Measurements from ENCODE around the gene MILR1. TPM values are rescaled to one million over a fixed set of nuclear protein-coding genes. Genes with fewer than 3 reads are reported as not detected.
"Not testable (repeated sequence)": the region's sequence is repeated elsewhere in the genome, so short reads cannot be mapped to it uniquely, and the experiment has no call there.

The MILR1 gene
- total RNA-seq, 1 experiment from 2014 or later: 1.4 TPM

- no peak for DNase-seq (ENCODE audit: low spot score)
Observed at GRCh38 chr17:64470625-64471024, 21.7 kb downstream of the MILR1 start.

GRCh38 chr17:64471440-64471839 lies 22.5 kb downstream of the MILR1 start:
- DNase-seq (ENCODE audit: low spot score): no peak

DNA sequence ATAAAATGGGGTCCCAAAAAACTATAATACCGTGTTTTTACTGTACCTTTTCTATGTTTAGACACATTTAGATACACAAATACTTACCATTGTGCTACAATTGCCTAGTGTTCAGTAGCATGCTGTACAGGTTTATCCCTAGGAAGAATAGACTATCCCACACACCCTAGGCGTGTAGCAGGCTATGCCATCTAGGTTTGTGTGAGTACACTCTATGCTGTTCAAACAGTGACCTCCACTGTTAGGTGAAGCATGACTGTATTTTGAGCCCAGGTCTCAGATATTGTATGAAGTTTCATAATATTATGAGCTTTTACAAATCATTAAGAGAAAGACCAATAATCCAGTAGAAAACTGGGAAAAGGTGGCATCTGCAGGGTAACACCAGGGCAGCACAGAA lies 23.6 kb downstream of the MILR1 start:
- DNase-seq (ENCODE audit: low spot score): no peak

DNA sequence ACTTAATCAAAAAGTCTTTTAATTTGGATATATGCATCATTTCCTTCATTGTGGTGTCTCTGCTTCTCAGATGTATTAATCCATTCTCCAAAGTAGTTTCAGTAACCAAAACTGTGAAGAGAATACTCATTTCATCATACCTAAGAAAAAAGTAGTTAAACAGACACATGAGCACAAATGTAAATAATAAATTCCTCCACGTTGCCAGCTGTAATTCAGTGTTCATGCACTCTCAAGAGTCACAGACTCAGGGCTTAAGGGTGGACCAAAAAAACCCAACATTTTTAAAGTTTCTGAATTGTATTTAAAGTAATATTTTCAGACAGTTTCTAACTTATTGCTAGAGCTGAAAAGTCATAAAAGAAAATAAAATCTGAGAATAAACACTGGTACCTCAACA lies 28.9 kb downstream of the MILR1 start:
- DNase-seq (ENCODE audit: low spot score): no peak

- no peak for DNase-seq (ENCODE audit: low spot score)
Observed at GRCh38 chr17:64480951-64481350, 32.0 kb downstream of the MILR1 start.

DNA sequence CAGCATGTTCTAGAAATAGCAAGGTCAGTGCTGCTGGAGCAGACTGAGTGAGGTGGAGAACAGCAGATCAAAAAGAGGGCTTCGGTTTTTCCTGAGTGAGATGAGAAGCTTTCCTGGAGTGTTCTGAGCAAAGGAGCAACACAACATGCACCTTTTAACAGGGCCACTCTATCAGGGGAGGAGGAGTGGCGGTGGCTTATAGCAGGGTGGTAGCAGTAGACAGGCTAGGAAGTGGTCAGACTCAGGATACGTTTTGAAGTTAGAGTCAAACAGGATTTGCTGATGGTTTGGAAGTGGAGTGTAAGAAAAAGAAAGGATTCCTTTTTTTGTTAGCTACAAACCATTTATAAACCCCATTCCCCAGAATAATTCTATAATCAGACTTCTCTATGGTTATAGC lies 35.5 kb downstream of the MILR1 start:
- DNase-seq (ENCODE audit: low spot score): no peak

GRCh38 chr17:64488301-64488700 lies 39.4 kb downstream of the MILR1 start:
- DNase-seq (ENCODE audit: low spot score): no peak

- peak; percentile 50 for DNase-seq (ENCODE audit: low spot score)
Observed at GRCh38 chr17:64491034-64491860, 42.3 kb downstream of the MILR1 start.

- no peak for DNase-seq (ENCODE audit: low spot score)
Observed at GRCh38 chr17:64491994-64492393, 43.1 kb downstream of the MILR1 start.

DNA sequence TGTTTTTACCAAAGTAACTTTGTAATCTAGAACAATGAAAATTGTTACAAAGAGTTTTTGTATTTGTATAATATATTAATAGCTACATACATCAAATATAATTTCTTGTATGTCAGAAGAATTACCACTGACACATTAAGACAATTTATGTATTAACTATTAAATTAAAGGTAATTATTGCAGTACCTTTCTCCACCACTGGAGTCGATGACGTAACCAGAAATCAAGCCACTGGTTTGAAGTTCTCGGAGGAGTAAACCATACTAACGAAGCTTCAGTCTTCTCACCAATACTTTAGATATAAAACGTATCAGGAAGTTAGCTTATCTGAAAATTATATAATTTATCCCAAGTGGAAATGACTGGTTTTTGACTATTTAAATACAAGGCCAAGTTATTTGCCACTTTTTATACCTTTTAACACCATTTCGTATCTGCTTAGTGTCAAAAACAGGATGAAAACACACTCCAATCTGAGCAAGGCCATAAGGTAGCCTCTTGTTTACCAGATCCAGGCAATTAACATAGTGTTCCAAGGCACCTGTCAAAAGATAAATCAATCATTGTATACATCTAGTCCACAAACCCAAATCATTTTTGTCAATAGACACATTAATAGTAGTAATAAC lies 43.7 kb downstream of the MILR1 start:
- DNase-seq (ENCODE audit: low spot score): no peak

DNA sequence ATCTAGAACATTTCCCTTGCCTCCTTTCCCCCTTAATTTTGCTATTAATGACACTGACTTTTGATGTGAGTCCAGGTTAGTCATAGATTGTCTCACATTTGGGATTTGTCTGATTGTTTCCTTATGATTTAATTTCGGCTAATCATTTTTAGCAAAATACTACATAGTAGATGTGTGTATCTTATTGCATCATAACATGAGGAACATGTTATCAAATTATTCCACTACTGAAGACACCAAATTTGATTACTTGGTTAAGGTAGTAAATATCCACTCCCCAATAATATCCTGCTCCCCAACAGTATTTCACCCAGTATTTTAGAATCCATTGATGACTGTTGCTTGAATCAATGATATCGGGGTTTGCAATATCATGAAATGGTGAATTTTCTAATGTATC lies 45.2 kb downstream of the MILR1 start:
- DNase-seq (ENCODE audit: low spot score): no peak

DNA sequence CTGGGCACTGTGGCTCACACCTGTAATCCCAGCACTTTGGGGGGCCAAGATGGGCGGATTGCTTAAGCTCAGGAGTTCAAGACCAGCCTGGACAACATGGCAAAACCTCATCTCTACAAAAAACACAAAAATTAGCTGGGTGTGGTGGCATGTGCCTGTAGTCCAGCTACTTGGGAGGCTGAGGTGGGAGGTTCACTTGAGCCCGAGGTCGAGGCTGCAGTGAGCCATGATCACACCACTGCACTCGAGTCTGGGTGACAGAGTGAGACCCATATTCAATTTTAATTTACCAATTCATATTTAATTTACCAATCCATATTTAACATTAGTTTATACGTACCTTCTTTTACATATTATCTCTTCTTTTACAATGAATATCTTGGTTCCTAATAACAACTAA lies 46.4 kb downstream of the MILR1 start:
- not testable (repeated sequence) for DNase-seq (ENCODE audit: low spot score)

- no peak for DNase-seq (ENCODE audit: low spot score)
Observed at GRCh38 chr17:64496348-64496785, 47.5 kb downstream of the MILR1 start.

DNA sequence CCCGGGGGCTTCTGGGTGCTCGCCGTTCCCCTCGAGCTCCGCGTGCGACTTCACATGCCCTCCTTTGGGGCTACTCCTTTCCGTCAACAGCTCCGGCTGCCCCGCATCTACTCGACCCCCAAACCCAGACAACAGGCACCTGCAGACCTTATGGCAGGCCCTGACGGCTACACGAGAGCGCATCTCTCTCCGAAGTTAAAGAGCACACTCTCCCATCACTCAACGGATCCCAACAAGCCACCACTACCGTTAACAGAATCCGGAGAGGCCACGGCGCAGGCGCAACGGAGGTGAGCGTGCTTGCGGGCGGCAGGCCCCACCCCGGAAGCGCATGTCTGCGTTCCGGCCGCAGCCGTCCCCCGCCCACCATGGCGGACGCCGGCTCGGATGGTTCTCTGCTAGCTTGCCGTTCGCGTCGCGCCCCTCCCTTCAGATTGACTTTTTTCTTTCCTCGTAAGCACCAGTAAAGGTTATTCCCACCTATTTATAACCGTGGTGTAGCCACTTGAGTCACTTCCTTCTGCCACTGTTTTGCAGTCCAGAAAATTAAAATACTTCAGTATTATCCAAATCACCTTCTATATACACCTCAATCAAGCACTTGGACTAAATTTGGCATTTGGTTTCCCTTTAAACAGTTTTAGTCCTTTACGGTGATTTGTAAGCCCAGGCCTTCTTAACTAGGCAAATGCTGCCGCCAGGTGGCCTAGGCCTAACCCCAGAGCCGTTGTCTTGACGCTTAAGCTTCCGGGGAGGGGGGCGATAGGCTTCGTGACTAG lies 48.1 kb downstream of the MILR1 start, which contains the start of gene POLG2:
TSS of gene POLG2 (minus strand) at position 269 of the 779 bp plus-strand sequence. CDS start at position 183, 86 bp downstream.
- DNase-seq (ENCODE audit: low spot score): peak; percentile 87

- DNase-seq (ENCODE audit: low spot score): no peak
Observed at GRCh38 chr17:64497565-64498035, 48.7 kb downstream of the MILR1 start.

- DNase-seq (ENCODE audit: low spot score): no peak
Observed at GRCh38 chr17:64498308-64499203, 49.6 kb downstream of the MILR1 start.

DNA sequence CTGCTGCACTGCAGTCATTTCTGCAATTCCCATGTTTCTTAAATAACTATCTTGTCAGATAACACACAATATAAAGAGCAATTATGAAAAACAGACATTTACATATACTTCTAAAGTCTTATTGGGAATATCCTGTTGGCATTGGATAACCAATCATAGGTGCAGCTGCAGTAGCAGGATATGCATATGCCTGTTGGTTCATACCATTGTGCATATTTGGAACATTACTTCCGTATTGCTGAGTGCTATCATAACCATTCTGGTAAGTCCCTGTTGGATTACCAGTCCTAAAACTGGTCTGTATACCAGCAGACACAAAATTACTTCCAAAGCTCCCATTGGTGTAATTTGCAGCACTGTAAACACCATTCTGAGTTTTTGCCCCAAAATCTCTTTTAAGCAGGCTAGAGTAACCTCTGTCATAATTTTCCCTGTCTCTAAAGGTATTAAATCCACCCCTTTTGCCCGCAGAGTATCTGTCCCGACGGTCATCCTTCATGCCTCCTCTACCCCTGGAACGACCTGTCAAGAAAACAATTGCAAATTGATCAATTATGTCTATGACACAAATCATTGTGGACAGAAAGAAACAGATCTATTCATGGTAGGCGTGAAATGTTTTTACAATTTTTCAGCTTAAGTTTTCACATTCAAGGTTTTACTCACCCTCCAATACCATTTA lies 51.0 kb downstream of the MILR1 start:
- no peak for DNase-seq (ENCODE audit: low spot score)

GRCh38 chr17:64500487-64500859 lies 51.6 kb downstream of the MILR1 start:
- DNase-seq (ENCODE audit: low spot score): no peak

- no peak for DNase-seq (ENCODE audit: low spot score)
Observed at GRCh38 chr17:64500862-64501765, 52.2 kb downstream of the MILR1 start.

DNA sequence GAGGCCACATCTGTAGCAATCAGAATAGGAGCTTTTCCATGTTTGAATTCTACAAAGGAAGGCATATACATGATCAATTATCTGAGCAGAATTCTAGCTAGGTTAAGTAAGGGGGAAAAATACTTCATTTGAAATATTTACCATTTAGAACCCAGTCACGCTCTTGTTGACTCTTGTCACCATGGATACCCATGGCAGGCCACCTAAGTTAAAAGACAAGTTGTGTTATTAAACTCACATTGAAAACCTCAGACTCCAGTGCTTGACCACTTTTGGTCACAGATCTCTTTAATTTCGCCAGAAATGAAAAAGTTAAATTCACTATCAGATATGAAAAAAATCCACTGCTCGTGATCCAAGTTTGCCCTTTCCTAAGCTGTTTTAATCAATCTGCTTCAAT lies 53.1 kb downstream of the MILR1 start:
- no peak for DNase-seq (ENCODE audit: low spot score)
